DLD1 (cell line): ENCODE data around the gene UGT1A1.
"Not testable (repeated sequence)": the region's sequence is repeated elsewhere in the genome, so short reads cannot be mapped to it uniquely, and the experiment has no call there.

Source experiments
- in situ Hi-C: cut with HindIII; loops from 2 replicates; pipeline ENCODE4 v1.10.0; 2017; ENCODE audit warnings: low sequenced_read_pairs

Gene UGT1A1

DNA sequence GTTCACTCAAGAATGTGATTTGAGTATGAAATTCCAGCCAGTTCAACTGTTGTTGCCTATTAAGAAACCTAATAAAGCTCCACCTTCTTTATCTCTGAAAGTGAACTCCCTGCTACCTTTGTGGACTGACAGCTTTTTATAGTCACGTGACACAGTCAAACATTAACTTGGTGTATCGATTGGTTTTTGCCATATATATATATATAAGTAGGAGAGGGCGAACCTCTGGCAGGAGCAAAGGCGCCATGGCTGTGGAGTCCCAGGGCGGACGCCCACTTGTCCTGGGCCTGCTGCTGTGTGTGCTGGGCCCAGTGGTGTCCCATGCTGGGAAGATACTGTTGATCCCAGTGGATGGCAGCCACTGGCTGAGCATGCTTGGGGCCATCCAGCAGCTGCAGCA, at the start of gene UGT1A1:
TSS of gene UGT1A1 (plus strand) at position 228 of the 400 bp plus-strand sequence. CDS start at position 246, 18 bp downstream.
- in situ Hi-C loops: no loop called here

DNA sequence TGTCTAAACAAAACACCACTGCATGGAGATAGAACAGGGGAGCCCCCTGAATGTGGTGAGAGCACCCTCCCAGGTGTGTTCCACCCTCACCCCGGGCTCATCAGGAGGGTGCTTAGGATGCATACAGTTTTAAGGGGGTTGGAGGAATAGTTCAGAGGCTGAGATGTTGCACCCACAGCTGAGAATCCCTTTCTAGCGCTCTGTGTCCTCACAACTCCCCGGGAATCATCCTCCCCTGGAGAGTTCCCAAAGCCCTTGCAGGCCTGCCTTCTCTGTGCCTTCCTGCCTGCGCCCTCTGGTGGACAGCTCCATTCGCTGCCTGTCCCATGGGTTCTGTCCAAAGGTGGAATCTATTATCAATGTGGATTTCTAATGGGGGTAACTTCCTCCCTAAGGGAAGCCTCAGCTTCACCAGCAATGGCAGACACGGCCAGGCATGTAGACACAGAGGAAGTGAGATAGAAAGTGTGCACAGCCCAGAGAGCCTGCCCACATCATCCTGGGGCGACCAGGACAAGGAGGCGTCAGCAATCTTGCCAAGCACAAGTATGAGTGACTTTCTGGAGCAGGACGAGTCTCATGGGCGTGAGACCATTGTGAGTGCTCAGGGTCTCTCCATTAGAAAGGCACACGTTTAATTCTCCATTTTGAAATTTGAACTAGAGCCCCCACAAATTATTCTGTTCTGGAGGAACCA, 48.6 kb upstream of the UGT1A1 start:
- in situ Hi-C loops: no loop called here

DNA sequence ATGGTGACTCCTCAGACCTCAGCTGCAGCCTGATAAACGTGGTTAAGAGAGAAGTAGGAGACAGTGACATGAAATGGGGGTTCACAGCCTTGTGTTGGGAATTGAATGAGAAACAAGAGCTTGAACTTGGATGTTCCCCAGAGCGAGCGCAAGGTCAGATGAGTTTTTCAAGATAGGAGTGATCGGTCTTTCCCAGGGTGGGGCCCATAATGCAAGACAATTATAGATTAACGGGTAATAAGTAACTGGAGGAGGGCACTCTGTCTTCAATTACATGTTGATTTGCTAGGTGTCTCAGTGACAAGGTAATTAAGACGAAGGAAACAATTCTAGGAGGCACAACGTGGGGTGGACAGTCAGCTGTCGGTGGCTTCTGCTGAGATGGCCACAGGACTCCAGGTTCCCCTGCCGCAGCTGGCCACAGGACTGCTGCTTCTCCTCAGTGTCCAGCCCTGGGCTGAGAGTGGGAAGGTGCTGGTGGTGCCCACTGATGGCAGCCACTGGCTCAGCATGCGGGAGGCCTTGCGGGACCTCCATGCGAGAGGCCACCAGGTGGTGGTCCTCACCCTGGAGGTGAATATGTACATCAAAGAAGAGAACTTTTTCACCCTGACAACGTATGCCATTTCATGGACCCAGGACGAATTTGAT, 47.3 kb upstream of the UGT1A1 start, which contains the start of gene UGT1A5:
TSS of gene UGT1A5 (plus strand) at position 297 of the 651 bp plus-strand sequence. CDS start at position 382, 85 bp downstream.
- in situ Hi-C loops: no loop called here

DNA sequence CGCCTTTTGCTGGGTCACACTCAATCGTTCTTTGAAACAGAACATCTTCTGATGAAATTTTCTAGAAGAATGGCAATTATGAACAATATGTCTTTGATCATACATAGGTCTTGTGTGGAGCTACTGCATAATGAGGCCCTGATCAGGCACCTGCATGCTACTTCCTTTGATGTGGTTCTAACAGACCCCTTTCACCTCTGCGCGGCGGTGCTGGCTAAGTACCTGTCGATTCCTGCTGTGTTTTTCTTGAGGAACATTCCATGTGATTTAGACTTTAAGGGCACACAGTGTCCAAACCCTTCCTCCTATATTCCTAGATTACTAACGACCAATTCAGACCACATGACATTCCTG, 46.8 kb upstream of the UGT1A1 start:
- in situ Hi-C loops: no loop called here

DNA sequence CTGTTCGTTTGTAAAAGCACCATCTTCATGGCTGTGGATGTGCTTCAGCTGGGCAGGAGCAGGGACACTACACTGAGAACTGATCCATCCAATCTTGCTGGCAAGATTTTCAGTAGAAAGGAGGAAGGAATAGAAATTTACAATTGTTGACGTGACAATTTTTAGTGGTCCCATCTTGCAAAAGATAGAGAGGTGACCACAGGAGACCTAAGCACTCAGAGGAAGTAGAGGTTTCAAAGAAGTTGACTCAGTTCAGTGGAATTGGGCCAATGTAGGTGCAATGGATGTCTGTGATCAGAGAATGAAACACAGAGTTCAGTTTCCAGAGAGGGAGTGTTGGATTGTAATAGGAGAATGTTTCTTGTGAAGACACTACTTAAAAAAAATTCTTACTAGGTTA, 45.9 kb upstream of the UGT1A1 start:
- in situ Hi-C loops: no loop called here

DNA sequence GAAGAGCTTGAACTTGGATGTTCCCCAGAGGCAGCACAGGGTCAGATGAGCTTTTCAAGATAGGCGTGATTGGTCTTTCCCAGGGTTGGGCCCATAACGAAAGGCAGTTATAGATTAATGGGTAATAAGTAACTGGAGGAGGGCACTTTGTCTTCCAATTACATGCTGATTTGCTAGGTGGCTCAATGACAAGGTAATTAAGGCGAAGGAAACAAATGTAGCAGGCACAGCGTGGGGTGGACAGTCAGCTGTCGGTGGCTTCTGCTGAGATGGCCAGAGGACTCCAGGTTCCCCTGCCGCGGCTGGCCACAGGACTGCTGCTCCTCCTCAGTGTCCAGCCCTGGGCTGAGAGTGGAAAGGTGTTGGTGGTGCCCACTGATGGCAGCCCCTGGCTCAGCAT, 41.5 kb upstream of the UGT1A1 start, which contains the start of gene UGT1A4:
TSS of gene UGT1A4 (plus strand) at position 185 of the 400 bp plus-strand sequence. CDS start at position 270, 85 bp downstream.
- in situ Hi-C loops: no loop called here

DNA sequence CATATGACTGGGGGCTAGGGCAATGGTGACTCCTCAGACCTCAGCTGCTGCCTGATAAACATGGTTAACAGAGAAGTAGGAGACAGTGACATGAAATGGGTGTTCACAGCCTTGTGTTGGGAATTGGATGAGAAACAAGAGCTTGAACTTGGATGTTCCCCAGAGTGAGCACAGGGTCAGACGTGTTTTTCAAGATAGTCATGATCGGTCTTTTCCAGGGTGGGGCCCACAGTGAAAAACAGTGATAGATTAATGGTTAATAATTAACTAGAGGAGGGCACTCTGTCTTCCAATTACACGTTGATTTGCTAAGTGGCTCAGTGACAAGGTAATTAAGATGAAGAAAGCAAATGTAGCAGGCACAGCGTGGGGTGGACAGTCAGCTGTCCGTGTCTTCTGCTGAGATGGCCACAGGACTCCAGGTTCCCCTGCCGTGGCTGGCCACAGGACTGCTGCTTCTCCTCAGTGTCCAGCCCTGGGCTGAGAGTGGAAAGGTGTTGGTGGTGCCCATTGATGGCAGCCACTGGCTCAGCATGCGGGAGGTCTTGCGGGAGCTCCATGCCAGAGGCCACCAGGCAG, 31.3 kb upstream of the UGT1A1 start, which contains the start of gene UGT1A3:
TSS of gene UGT1A3 (plus strand) at position 320 of the 579 bp plus-strand sequence. CDS start at position 405, 85 bp downstream.
- in situ Hi-C loops: no loop called here

DNA sequence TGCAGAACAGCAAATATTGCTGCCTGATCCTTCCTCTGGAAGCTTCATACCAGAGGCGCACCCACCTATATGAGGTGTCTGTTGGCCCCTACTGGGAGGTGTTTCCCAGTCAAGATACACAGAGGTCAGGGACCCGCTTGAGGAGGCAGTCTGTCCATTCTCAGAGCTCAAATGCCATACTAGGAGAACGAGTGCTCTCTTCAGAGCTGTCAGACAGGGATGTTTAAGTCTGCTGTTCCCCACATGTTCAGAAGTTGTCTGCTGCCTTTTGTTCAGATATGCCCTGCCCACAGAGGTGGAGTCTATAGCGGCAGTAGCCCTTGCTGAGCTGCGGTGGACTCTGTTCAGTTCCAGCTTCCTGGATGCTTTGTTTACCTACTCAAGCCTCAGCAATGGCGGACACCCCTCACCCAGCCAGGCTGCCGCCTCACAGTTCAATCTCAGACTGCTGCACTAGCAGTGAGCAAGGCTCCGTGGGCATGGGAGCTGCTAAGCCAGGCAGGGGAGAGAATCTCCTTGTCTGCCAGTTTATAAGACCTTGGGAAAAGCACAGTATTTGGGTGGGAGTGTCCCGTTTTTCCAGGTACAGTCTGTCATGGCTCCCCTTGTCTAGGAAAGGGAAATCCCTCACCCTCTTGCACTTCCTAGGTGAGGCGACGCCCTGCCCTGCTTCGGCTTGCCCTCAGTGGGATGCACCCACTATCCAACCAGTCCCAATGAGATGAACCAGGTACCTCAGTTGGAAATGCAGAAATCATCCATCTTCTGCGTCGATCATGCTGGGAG, 23.0 kb upstream of the UGT1A1 start:
- in situ Hi-C loops: not testable (repeated sequence)

DNA sequence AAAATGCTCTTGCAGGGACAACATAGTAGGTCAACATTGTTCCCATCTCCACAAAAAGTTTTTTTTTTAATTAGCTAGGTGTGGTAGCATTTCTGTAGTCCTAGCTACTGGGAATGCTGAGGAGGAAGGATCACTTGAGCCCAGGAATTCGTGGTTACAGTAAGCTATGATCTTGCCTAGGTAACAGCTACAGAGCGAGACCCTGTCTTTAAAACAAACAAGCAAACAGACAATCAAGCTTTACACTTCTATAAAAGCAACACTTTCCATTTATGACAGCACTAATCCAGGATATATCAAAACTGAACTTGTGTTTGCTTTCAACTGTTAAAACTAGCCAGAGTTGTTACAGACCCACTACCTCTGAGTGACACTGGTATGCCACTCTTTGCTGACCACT, 19.2 kb upstream of the UGT1A1 start:
- in situ Hi-C loops: no loop called here

DNA sequence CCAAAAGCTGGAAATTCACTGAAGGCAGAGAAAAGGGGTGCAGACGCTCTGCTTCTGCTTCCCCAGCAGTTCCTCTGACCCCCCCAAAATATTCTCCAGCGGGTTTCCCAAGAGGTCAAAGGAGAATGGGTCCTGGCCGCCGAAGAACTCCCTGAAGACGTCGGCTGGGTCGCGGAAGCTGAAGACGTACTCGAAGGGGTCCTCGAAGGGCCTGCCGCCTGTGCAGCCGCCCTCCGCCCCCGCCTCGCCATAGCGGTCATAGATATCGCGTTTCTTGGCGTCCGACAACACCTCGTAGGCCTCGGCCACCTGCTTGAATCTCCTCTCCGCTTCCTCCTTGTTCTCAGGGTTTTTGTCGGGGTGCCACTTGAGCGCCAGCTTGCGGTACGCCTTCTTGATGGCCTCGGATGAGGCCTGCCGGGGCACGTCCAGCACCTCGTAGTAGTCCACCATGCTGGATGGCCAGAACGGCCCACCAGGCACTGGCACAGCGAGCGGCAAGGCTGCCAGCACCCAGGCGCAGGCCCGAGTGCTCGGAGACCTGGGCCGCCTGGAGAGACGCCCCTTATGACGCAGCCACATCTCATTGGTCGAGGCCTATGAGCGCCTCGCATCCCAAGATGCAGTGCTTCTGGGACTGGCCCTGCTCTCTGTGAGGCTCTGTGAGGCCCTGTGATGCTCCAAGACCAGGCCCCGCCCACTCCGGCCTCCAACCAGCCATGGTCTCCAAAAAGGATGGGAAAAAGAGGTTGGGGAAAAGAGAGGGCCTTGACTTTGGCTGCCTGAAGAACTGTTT, 16.4 kb upstream of the UGT1A1 start:
- in situ Hi-C loops: no loop called here

DNA sequence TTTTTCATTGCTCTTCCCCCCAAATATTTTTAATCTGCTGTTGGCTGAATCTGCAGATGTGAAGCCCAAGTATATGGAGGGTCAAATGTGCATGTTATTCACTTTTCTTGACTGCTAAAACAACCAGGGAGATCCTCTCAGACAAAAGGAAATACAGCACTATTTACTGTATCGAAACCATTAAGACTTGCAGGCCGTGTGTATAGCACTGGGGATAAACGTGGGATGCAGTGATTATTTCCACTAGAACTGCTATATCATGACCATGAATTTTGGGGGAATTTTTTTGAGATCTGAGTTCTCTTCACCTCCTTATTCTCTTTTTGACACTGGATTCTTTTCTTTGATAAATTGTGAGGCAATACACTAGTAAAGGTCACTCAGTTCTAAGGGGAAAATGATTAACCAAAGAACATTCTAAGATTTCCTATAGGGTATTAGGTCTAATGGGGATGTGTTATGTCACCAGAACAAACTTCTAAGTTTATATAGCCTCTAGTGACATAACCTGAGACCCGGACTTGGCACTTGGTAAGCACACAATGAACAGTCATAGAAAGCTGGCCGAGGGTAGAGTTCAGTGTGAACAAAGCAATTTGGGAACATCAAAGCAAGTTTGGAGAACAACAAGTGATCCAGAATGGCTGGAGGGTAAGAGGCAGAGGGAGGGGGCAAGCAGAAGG, 14.9 kb upstream of the UGT1A1 start:
- in situ Hi-C loops: no loop called here

DNA sequence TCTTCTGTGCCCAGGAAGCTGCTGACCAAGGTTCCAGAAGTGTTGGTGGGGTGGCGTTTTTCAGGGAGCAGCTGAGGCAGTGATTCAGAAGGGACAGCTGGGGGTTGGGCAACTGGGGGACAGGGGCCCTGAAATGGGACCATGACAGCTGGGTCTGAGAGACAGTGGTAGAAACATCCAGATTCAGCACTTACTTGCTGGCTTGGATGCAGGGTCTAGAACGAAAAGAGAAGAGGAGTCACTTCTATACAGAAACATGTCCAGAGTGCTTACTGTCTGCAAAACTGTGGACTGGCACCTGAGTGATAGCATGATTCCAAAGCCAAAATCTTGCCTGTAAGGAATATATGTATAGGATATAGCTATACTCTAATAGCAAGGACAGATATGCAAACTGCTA, 14.2 kb upstream of the UGT1A1 start:
- in situ Hi-C loops: not testable (repeated sequence)

DNA sequence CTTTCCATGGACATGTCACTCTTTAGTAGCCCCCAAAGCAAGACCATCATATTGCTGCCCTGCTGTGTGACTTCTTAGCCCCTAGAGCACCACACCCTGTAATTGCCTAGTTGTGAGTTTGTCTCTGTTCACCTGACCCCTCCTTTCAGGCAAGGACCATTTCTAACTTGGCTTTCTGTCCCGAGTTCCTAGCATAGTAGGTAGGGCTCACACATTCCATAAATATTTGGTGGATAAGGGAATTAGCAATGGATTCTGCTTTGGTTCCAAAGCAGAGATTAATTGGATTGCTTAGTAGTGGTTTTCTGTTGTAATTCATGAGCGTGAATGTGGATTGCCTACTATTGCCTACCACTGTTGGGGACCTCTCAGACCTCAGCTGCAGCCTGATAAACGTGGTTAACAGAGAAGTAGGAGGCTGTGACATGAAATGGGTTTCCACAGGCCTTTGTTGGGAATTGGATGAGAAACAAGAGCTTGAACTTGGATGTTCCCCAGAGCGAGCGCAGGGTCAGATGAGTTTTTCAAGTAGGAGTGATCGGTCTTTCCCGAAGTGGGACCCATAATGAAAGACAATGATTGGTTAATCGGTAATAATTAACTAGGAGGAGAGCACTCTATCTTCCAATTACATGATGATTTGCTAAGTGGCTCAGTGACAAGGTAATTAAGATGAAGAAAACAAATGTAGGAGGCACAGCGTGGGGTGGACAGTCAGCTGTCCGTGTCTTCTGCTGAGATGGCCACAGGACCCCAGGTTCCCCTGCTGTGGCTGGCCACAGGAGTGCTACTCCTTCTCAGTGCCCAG, 13.4 kb upstream of the UGT1A1 start:
- in situ Hi-C loops: no loop called here

DNA sequence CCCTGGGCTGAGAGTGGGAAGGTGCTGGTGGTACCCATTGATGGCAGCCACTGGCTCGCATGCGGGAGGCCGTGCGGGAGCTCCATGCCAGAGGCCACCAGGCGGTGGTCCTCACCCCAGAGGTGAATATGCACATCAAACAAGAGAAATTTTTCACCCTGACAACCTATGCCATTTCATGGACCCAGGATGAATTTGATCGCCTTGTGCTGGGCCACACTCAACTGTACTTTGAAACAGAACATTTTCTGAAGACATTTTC, 12.9 kb upstream of the UGT1A1 start:
- in situ Hi-C loops: no loop called here

DNA sequence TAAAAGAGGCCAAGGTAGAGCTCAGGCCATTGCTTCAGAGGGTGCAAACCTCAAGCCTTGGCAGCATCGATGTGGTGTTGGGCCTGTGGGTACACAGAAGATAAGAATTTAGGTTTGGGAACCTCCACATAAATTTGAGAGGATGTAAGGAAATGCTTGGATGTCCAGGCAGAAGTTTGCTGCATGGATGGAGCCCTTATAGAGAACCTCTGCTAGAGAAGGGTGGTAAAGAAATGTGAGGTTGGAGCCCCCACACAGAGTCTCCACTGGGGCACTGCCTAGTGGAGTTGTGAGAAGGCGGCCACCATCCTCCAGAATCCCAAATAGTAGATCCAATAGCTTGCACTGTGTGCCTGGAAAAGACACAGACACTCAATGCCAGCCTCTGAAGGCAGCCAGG, 9.4 kb upstream of the UGT1A1 start:
- in situ Hi-C loops: not testable (repeated sequence)

DNA sequence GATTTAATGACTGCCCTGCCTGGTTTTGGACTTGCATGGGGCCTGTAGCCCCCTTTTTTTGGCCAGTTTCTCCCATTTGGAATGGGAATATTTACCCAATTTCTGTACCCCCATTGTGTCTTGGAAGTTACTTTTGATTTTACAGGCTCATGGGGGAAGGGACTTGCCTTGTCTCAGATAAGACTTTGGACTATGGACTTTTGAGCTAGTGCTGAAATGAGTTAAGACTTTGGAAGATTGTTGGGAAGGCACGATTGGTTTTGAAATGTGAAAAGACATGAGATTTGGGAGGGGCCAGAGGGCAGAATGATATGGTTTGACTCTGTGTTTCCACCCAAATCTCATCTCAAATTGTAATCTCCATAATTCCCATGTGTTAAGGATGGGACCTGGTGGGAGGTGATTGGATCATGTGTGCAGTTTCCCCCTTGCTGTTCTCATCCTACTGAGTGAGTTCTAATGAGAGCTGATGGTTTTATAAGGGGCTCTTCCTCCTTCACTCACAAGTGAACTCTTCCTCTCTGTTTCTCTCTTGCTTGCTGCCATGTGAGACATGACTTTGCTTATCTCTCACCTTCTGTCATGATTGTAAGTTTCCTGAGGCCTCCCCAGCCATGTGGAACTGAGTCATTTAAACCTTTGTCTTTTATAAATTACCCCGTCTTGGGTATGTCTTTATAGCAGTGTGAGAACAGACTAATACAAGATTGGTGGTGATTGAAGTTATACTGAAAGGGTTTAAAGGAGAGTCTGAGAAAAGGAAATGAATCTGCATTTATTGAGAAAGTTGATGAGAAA, 8.7 kb upstream of the UGT1A1 start:
- in situ Hi-C loops: not testable (repeated sequence)

DNA sequence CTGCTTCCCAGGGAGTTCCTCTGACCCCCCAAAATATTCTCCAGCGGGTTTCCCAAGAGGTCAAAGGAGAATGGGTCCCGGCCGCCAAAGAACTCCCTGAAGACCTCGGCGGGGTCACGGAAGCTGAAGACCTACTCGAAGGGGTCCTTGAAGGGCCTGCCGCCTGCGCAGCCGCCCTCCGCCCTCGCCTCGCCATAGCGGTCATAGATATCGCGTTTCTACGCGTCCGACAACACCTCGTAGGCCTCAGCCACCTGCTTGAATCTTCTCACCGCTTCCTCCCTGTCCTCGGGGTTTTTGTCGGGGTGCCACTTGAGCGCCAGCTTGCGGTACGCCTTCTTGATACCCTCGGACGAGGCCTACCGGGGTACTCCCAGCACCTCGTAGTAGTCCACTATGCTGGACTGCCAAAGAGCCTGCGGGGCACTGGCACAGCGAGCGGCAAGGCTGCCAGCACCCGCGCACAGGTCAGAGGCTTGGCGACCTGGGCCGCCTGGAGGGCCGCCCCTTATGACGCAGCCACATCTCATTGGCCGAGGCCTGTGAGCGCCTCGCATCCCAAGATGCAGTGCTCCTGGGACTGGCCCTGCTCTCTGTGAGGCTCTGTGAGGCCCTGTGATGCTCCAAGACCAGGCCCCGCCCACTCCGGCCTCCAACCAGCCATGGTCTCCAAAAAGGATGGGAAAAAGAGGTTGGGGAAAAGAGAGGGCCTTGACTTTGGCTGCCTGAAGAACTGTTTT, 5.0 kb upstream of the UGT1A1 start:
- in situ Hi-C loops: no loop called here
